H1 (cell line): ENCODE data around the gene CHD5. TPM values are rescaled to one million over a fixed set of nuclear protein-coding genes. Genes with fewer than 3 reads are reported as not detected.

Source experiments
- CTCF ChIA-PET: fragments of 300-600 bp; sonication (Branson Sonifier 250); formaldehyde crosslinking; loops from one replicate; lab custom pipeline; 2021; ENCODE audit not compliant: partially characterized antibody; lab: Charles Lee
- POLR2A ChIA-PET: fragments of 300-600 bp; sonication (Branson Sonifier 250); formaldehyde crosslinking; loops from one replicate; lab custom pipeline; 2021; ENCODE audit warnings: inconsistent platforms; ENCODE audit not compliant: partially characterized antibody; lab: Charles Lee
- DNase-seq, 2 experiments: peaks; one replicate each; pipeline versions ENCODE4 v3.0.0 to v3.0.0-alpha.2; 2010 to 2022; ENCODE audit warnings: low spot score in 2 of 2, low read depth in 1 of 2, mixed read lengths in 1 of 2
- FAIRE-seq: peaks from 2 replicates; lab custom pipeline; 2011; peaks lifted over from hg19 to GRCh38; lab: Jason Lieb, UNC
- H2AFZ ChIP-seq: 2 replicates; pipeline ENCODE4 v1.8.1; 2012; ENCODE audit warnings: low read length, inconsistent platforms
- H2AK5ac ChIP-seq: 2 replicates; pipeline ENCODE4 v1.6.1; 2013; ENCODE audit warnings: low read depth, low read length
- H2BK120ac ChIP-seq: replicated peaks from 2 replicates; pipeline ENCODE3; 2013; ENCODE audit warnings: low read depth, low read length, inconsistent platforms
- H2BK12ac ChIP-seq: 2 replicates; pipeline ENCODE4 v1.6.1; 2013; ENCODE audit warnings: low read depth, low read length
- H2BK15ac ChIP-seq: 2 replicates; pipeline ENCODE4 v1.6.1; 2013; ENCODE audit warnings: low read length
- H2BK20ac ChIP-seq: 2 replicates; pipeline ENCODE4 v1.6.1; 2013; ENCODE audit warnings: low read length
- H2BK5ac ChIP-seq: 2 replicates; pipeline ENCODE4 v1.6.1; 2013; ENCODE audit warnings: low read depth, low read length
- H3K14ac ChIP-seq: 2 replicates; pipeline ENCODE4 v1.6.1; 2013; ENCODE audit warnings: inconsistent platforms; ENCODE audit not compliant: insufficient read length
- H3K18ac ChIP-seq: 2 replicates; pipeline ENCODE4 v1.6.1; 2013; ENCODE audit warnings: low read length; ENCODE audit errors: extremely low read depth
- H3K23ac ChIP-seq: 2 replicates; pipeline ENCODE4 v1.6.1; 2013; ENCODE audit warnings: inconsistent platforms; ENCODE audit not compliant: insufficient read length
- H3K23me2 ChIP-seq: 2 replicates; pipeline ENCODE4 v1.6.1; 2013; ENCODE audit warnings: low read depth, low read length
- H3K27ac ChIP-seq: 2 replicates; pipeline ENCODE4 v1.6.1; 2011; ENCODE audit warnings: low read depth, low read length, inconsistent platforms
- H3K27me3 ChIP-seq, 4 experiments: replicated peaks in 1 of 4; 1 replicate in 1 of 4; 2 replicates in 3 of 4; pipeline versions ENCODE4 v1.6.1 to v1.8.1; 2011 to 2013; ENCODE audit warnings: low read length in 3 of 4, mild to moderate bottlenecking in 3 of 4, inconsistent platforms in 2 of 4, mixed read lengths in 2 of 4, moderate library complexity in 1 of 4; ENCODE audit not compliant: control insufficient read depth in 3 of 4, insufficient read depth in 3 of 4; ENCODE audit errors: extremely low read depth in 1 of 4
- H3K36me3 ChIP-seq, 4 experiments: 2 replicates each; pipeline versions ENCODE4 v1.6.1 to v1.8.1; 2011 to 2013; ENCODE audit warnings: mild to moderate bottlenecking in 4 of 4, low read length in 3 of 4, moderate library complexity in 2 of 4, control low read depth in 1 of 4, inconsistent platforms in 1 of 4; ENCODE audit not compliant: insufficient read depth in 4 of 4, control insufficient read depth in 2 of 4
- H3K4ac ChIP-seq: replicated peaks from 2 replicates; pipeline ENCODE3; 2013; ENCODE audit warnings: low read length, low read depth, mixed read lengths, inconsistent platforms; ENCODE audit not compliant: insufficient read length
- H3K4me1 ChIP-seq, 4 experiments: replicated peaks in 1 of 4; 1 replicate in 1 of 4; 2 replicates in 3 of 4; pipeline versions ENCODE4 v1.6.1 to v1.8.1; 2011 to 2013; ENCODE audit warnings: low read length in 3 of 4, inconsistent platforms in 2 of 4, mixed read lengths in 1 of 4; ENCODE audit not compliant: insufficient read depth in 4 of 4, control insufficient read depth in 3 of 4
- H3K4me2 ChIP-seq, 2 experiments: 2 replicates each; pipeline versions ENCODE4 v1.6.1 to v1.8.1; 2011 to 2013; ENCODE audit warnings: low read depth in 2 of 2, low read length in 2 of 2, control low read depth in 1 of 2, inconsistent platforms in 1 of 2, mild to moderate bottlenecking in 1 of 2; ENCODE audit not compliant: insufficient read depth in 1 of 2
- H3K4me3 ChIP-seq, 4 experiments: fragments of 200-600, 300-600 bp in 1 of 4; sonication (generic), shearing (Covaris generic), sonication (Bioruptor Twin) in 1 of 4; 2 replicates each; pipeline versions ENCODE4 v1.5.1 to v1.8.1; 2011 to 2016; ENCODE audit warnings: low read length in 4 of 4, low read depth in 3 of 4, control low read depth in 2 of 4, inconsistent platforms in 2 of 4, mild to moderate bottlenecking in 2 of 4, mixed read lengths in 1 of 4, moderate library complexity in 1 of 4; ENCODE audit not compliant: insufficient read depth in 2 of 4; ENCODE audit errors: extremely low read depth in 1 of 4
- H3K56ac ChIP-seq: replicated peaks from 2 replicates; pipeline ENCODE3; 2013; ENCODE audit warnings: low read depth, mild to moderate bottlenecking, mixed read lengths, low read length, inconsistent platforms; ENCODE audit not compliant: insufficient read length
- H3K79me1 ChIP-seq: 2 replicates; pipeline ENCODE4 v1.6.1; 2013; ENCODE audit warnings: low read depth, low read length, control low read depth
- H3K79me2 ChIP-seq, 2 experiments: 2 replicates each; pipeline versions ENCODE4 v1.6.1 to v1.8.1; 2012 to 2013; ENCODE audit warnings: low read length in 2 of 2, mild to moderate bottlenecking in 2 of 2, inconsistent platforms in 1 of 2; ENCODE audit not compliant: insufficient read depth in 2 of 2, control insufficient read depth in 1 of 2
- H3K9ac ChIP-seq, 4 experiments: replicated peaks in 1 of 4; 1 replicate in 1 of 4; 2 replicates in 3 of 4; pipeline versions ENCODE4 v1.6.1 to v1.8.1; 2011 to 2013; ENCODE audit warnings: low read depth in 3 of 4, low read length in 3 of 4, control low read depth in 2 of 4, mild to moderate bottlenecking in 2 of 4, moderate library complexity in 2 of 4, inconsistent platforms in 1 of 4; ENCODE audit errors: extremely low read depth in 1 of 4
- H3K9me3 ChIP-seq, 2 experiments: 2 replicates each; pipeline versions ENCODE4 v1.6.1 to v1.8.1; 2012 to 2013; ENCODE audit warnings: mild to moderate bottlenecking in 2 of 2, moderate library complexity in 2 of 2, control low read depth in 1 of 2, inconsistent platforms in 1 of 2, low read depth in 1 of 2, low read length in 1 of 2, mixed read lengths in 1 of 2; ENCODE audit not compliant: insufficient read depth in 2 of 2
- H4K20me1 ChIP-seq, 2 experiments: replicated peaks in 1 of 2; 2 replicates each; pipeline versions ENCODE3 to v1.8.1; 2011 to 2013; ENCODE audit warnings: inconsistent platforms in 2 of 2, low read length in 2 of 2, mild to moderate bottlenecking in 1 of 2; ENCODE audit not compliant: insufficient read depth in 2 of 2, control insufficient read depth in 1 of 2
- H4K5ac ChIP-seq: 2 replicates; pipeline ENCODE4 v1.6.1; 2013; ENCODE audit warnings: low read length, low read depth, mixed read lengths, inconsistent platforms; ENCODE audit not compliant: insufficient read length
- H4K8ac ChIP-seq: 2 replicates; pipeline ENCODE4 v1.8.0; 2013; ENCODE audit warnings: mild to moderate bottlenecking, moderate library complexity, low read length, inconsistent platforms; ENCODE audit not compliant: insufficient read depth; ENCODE audit errors: extremely low read depth
- H4K91ac ChIP-seq: replicated peaks from 2 replicates; pipeline ENCODE3; 2013; ENCODE audit warnings: low read length, mixed read lengths, inconsistent platforms; ENCODE audit not compliant: insufficient read length
- ASH2L ChIP-seq: fragments of 200-600, 300-600 bp; sonication (generic); IDR thresholded peaks from one replicate; pipeline ENCODE4 v1.7.1; 2017; ENCODE audit warnings: low read length
- BRCA1 ChIP-seq: IDR thresholded peaks from 2 replicates; pipeline ENCODE4 v1.6.1; 2012; ENCODE audit warnings: low read depth, low read length, improper control_type of control experiment
- CBX8 ChIP-seq: fragments of 300-800, 300-1000 bp; sonication (generic); IDR thresholded peaks from 2 replicates; pipeline ENCODE4 v1.7.1; 2016; ENCODE audit warnings: low read depth, low read length, borderline replicate concordance
- CHD1 ChIP-seq: IDR thresholded peaks from 2 replicates; pipeline ENCODE4 v1.6.1; 2012; ENCODE audit warnings: low read depth, low read length, improper control_type of control experiment
- CREB1 ChIP-seq: IDR thresholded peaks from 2 replicates; pipeline ENCODE4 v1.6.1; 2012; ENCODE audit warnings: inconsistent platforms
- CTBP2 ChIP-seq: IDR thresholded peaks from 2 replicates; pipeline ENCODE4 v1.7.0; 2011; ENCODE audit warnings: borderline replicate concordance, mild to moderate bottlenecking, moderate library complexity, mixed read lengths, low read length; ENCODE audit not compliant: insufficient read depth, insufficient read length
- KDM1A ChIP-seq: fragments of 200-600, 300-600 bp; sonication (generic); IDR thresholded peaks from 2 replicates; pipeline ENCODE4 v1.7.1; 2016; ENCODE audit warnings: mild to moderate bottlenecking, low read length, borderline replicate concordance
- KDM4A ChIP-seq: IDR thresholded peaks from one replicate; pipeline ENCODE4 v1.7.1; 2012; ENCODE audit warnings: low read depth, mild to moderate bottlenecking, moderate library complexity, low read length, inconsistent platforms; ENCODE audit not compliant: severe bottlenecking
- MAX ChIP-seq: IDR thresholded peaks from 2 replicates; pipeline ENCODE4 v1.6.1; 2012; ENCODE audit warnings: inconsistent platforms
- POLR2A ChIP-seq, 2 experiments: IDR thresholded peaks; 1 replicate in 1 of 2; 2 replicates in 1 of 2; pipeline ENCODE4 v1.6.1; 2011; ENCODE audit warnings: low read depth in 2 of 2, low read length in 2 of 2, mild to moderate bottlenecking in 2 of 2; ENCODE audit errors: control extremely low read depth in 1 of 2
- RFX5 ChIP-seq: IDR thresholded peaks from 2 replicates; pipeline ENCODE4 v1.6.1; 2011; ENCODE audit warnings: low read depth, low read length, improper control_type of control experiment, borderline replicate concordance
- RXRA ChIP-seq: IDR thresholded peaks from 2 replicates; pipeline ENCODE4 v1.6.1; 2011; ENCODE audit warnings: low read depth, mild to moderate bottlenecking, low read length, moderate library complexity; ENCODE audit not compliant: insufficient read depth
- SIX5 ChIP-seq: IDR thresholded peaks from 2 replicates; pipeline ENCODE4 v1.6.1; 2011; ENCODE audit warnings: mild to moderate bottlenecking, low read depth, low read length
- SP4 ChIP-seq: IDR thresholded peaks from 2 replicates; pipeline ENCODE4 v1.6.1; 2012; ENCODE audit warnings: low read length, inconsistent platforms
- WGBS, 2 experiments: shearing (Covaris generic) in 1 of 2; methylation state at CpG; one replicate each; pipeline versions ENCODE4 v1.1.6 to v1.1.7; 2013 to 2015; ENCODE audit warnings: low lambda C conversion rate in 2 of 2, mixed read lengths in 2 of 2, inconsistent platforms in 1 of 2, low coverage in 1 of 2, missing lambda C conversion rate in 1 of 2; ENCODE audit not compliant: insufficient replicate concordance in 2 of 2, insufficient coverage in 1 of 2, insufficient read length in 1 of 2; ENCODE audit errors: extremely low coverage in 1 of 2, missing lambda C conversion rate in 1 of 2; 5-methylcytosine and 5-hydroxymethylcytosine counted together
- polyA plus RNA-seq, 7 experiments: library from polyadenylated mRNA; depleted of rRNA in 3 of 7; stranded (reverse) in 5 of 7; unstranded in 2 of 7; fragments of >200 nt in 5 of 7; fragments of 200-250 nt in 2 of 7; gene quantifications; 1 replicate in 5 of 7; 2 replicates in 1 of 7; 4 replicates in 1 of 7; pipeline versions ENCODE4 v1.2.1 to v1.2.3, GENCODE V29; 2011 to 2013; ENCODE audit warnings: missing spikeins in 2 of 7, mixed read lengths in 2 of 7
- total RNA-seq: library from RNA; stranded (reverse); fragmentation: NEBNext Ultra II Directional; extraction: Animal tissue kit (Norgen Biotek cat#: 25700); gene quantifications from 2 replicates; pipeline ENCODE4 v1.2.1, GENCODE V29; 2021

CHD5 gene
- total and polyA plus RNA-seq, 2 of the 8 experiments (the other 6 are each of a cell fraction or from before 2014, with no cell fraction given): 0.42 to 1.8 TPM

GRCh38 chr1:6168947-6169586 lies 11.1 kb downstream of the CHD5 start:
- TF ChIP-seq CREB1 (no peak), RFX5 (no peak), KDM4A (no peak), SP4 (no peak), RXRA (no peak), CTBP2 (no peak), CHD1 (no peak), BRCA1 (no peak), CBX8 (no peak), KDM1A (no peak), POLR2A (IDR thresholded peaks at IDR 0.05; ENCODE audit: control extremely low read depth in 1 of 2, low read depth in 2 of 2, low read length in 2 of 2) (no peak), ASH2L (no peak), MAX (no peak), SIX5 (no peak)
- no peaks in the 10 kb centered on the region for H3K79me1 ChIP-seq
- no peak overlapping the region for H3K18ac ChIP-seq
- 89% methylated on average over 17 of the region's 18 CpGs; no CpG with 5 or more reads in 1 of the 2 experiments for WGBS, 2 experiments
- FAIRE-seq (no peak), DNase-seq (no peak)
- H3K23ac ChIP-seq: no peak overlapping the region
- no peaks in the 10 kb centered on the region; a peak in 1 of 7 replicates for H3K27me3 ChIP-seq
- no peak overlapping the region for H3K4me2 ChIP-seq
- CTCF ChIA-PET: interaction anchor here (1.1 to 5.4 kb wide), 9 partner anchors 8 to 134 kb away, joined by 3 to 40 read pairs (median 5); no protein-coding TSS in a partner anchor
- no peak overlapping the region for H3K27ac ChIP-seq
- H3K4me1 ChIP-seq: no peaks in the 10 kb centered on the region; a peak in 1 of 7 replicates
- H4K91ac ChIP-seq: no peak overlapping the region
- H3K4me3 ChIP-seq: no peak overlapping the region
- H2BK12ac ChIP-seq: no peak overlapping the region
- no peak overlapping the region for H2BK15ac ChIP-seq
- no peaks in the 10 kb centered on the region for H3K23me2 ChIP-seq
- no peaks in the 10 kb centered on the region for H3K36me3 ChIP-seq
- no peaks in the 10 kb centered on the region for H4K20me1 ChIP-seq
- no peak overlapping the region for H2BK120ac ChIP-seq
- no peak overlapping the region for H3K4ac ChIP-seq
- H2AK5ac ChIP-seq: no peak overlapping the region
- POLR2A ChIA-PET: interaction anchor here (1.5 kb wide), 1 partner anchor 12 kb away, joined by 4 read pairs; no protein-coding TSS in a partner anchor
- H2BK5ac ChIP-seq: no peak overlapping the region
- no peak overlapping the region for H2BK20ac ChIP-seq
- no peak overlapping the region for H4K8ac ChIP-seq
- H3K9me3 ChIP-seq: no peaks in the 10 kb centered on the region
- no peak overlapping the region for H3K9ac ChIP-seq
- no peak overlapping the region for H4K5ac ChIP-seq
- no peak overlapping the region for H2AFZ ChIP-seq
- no peaks in the 10 kb centered on the region for H3K79me2 ChIP-seq
- no peak overlapping the region for H3K56ac ChIP-seq
- H3K14ac ChIP-seq: no peak overlapping the region
